Endothelial cell of umbilical vein (primary cell): Measurements from ENCODE around the gene ALDH4A1. TPM values are rescaled to one million over a fixed set of nuclear protein-coding genes. Genes with fewer than 3 reads are reported as not detected.

ENCODE experiments used
- BruUV-seq: library from RNA; stranded (reverse); fragments of 400-500 nt; replicated peaks from 2 replicates; lab custom pipeline; 2021; lab: Mats Ljungman, UMichigan
- CTCF ChIA-PET: fragments of 300-600, 350-600 bp; sonication (Branson Sonifier 250); formaldehyde crosslinking; loops from one replicate; lab custom pipeline; 2021; ENCODE audit warnings: antibody characterized with exemption, inconsistent platforms; lab: Charles Lee
- POLR2A ChIA-PET: fragments of 300-600, 350-600 bp; sonication (Branson Sonifier 250); formaldehyde crosslinking; loops from one replicate; lab custom pipeline; 2021; ENCODE audit warnings: antibody characterized with exemption, inconsistent platforms; lab: Charles Lee
- DNase-seq: peaks from one replicate; pipeline ENCODE4 v3.0.0-alpha.2; 2011; ENCODE audit warnings: low read depth, low spot score
- FAIRE-seq: peaks from 2 replicates; lab custom pipeline; 2011; peaks lifted over from hg19 to GRCh38; lab: Jason Lieb, UNC
- H2AFZ ChIP-seq: 2 replicates; pipeline ENCODE4 v1.6.0; 2012; ENCODE audit warnings: low read depth, low read length, control low read depth, inconsistent platforms
- H3K27ac ChIP-seq: 2 replicates; pipeline ENCODE4 v1.5.1; 2011; ENCODE audit warnings: low read depth, mild to moderate bottlenecking, control low read depth, low read length, moderate library complexity; ENCODE audit not compliant: insufficient read depth
- H3K27me3 ChIP-seq, 2 experiments: 2 replicates each; pipeline versions ENCODE4 v1.6.0 to v1.6.1; 2011; ENCODE audit warnings: low read length in 2 of 2, mixed read lengths in 1 of 2; ENCODE audit not compliant: control insufficient read depth in 2 of 2, insufficient read depth in 2 of 2
- H3K36me3 ChIP-seq, 2 experiments: 2 replicates in 1 of 2; 3 replicates in 1 of 2; pipeline ENCODE4 v1.5.1; 2011; ENCODE audit warnings: low read length in 2 of 2, mild to moderate bottlenecking in 1 of 2, moderate library complexity in 1 of 2; ENCODE audit not compliant: control insufficient read depth in 2 of 2, insufficient read depth in 2 of 2; ENCODE audit errors: extremely low read depth in 1 of 2
- H3K4me1 ChIP-seq: 3 replicates; pipeline ENCODE4 v1.5.1; 2011; ENCODE audit warnings: mild to moderate bottlenecking, low read length; ENCODE audit not compliant: control insufficient read depth, insufficient read depth; ENCODE audit errors: extremely low read depth
- H3K4me2 ChIP-seq: 2 replicates; pipeline ENCODE4 v1.6.1; 2011; ENCODE audit warnings: low read length, control low read depth, mixed read lengths; ENCODE audit not compliant: insufficient read depth
- H3K4me3 ChIP-seq, 3 experiments: fragments of 200-600 bp in 1 of 3; sonication (generic), shearing (Covaris generic) in 1 of 3; replicated peaks in 1 of 3; 2 replicates each; pipeline ENCODE4 v1.5.1; 2011 to 2016; ENCODE audit warnings: control low read depth in 3 of 3, low read length in 3 of 3, mild to moderate bottlenecking in 2 of 3, inconsistent platforms in 1 of 3, low read depth in 1 of 3, moderate library complexity in 1 of 3; ENCODE audit not compliant: insufficient read depth in 1 of 3
- H3K79me2 ChIP-seq: 2 replicates; pipeline ENCODE4 v1.6.0; 2012; ENCODE audit warnings: low read length, inconsistent platforms; ENCODE audit not compliant: control insufficient read depth, insufficient read depth
- H3K9ac ChIP-seq: replicated peaks from 2 replicates; pipeline ENCODE3; 2011; ENCODE audit warnings: low read length, control low read depth; ENCODE audit not compliant: insufficient read depth; ENCODE audit errors: extremely low read depth
- H3K9me1 ChIP-seq: replicated peaks from 3 replicates; pipeline ENCODE4 v1.6.0; 2011; ENCODE audit warnings: mild to moderate bottlenecking, low read length; ENCODE audit not compliant: control insufficient read depth, insufficient read depth; ENCODE audit errors: extremely low read depth
- H3K9me3 ChIP-seq: replicated peaks from 2 replicates; pipeline ENCODE4 v1.5.1; 2012; ENCODE audit warnings: low read length, inconsistent platforms; ENCODE audit not compliant: control insufficient read depth, insufficient read depth
- H4K20me1 ChIP-seq: replicated peaks from 2 replicates; pipeline ENCODE3; 2011; ENCODE audit warnings: mild to moderate bottlenecking, low read length; ENCODE audit not compliant: control insufficient read depth, insufficient read depth; ENCODE audit errors: extremely low read depth
- EZH2 ChIP-seq: IDR thresholded peaks from 2 replicates; pipeline ENCODE4 v1.6.1; 2012; ENCODE audit warnings: borderline replicate concordance, low read depth, mild to moderate bottlenecking, moderate library complexity, low read length, inconsistent platforms; ENCODE audit not compliant: severe bottlenecking
- FOS ChIP-seq: IDR thresholded peaks from 2 replicates; pipeline ENCODE4 v1.6.1; 2011; ENCODE audit warnings: mild to moderate bottlenecking, low read length, moderate library complexity, borderline replicate concordance; ENCODE audit not compliant: insufficient read depth
- GATA2 ChIP-seq: IDR thresholded peaks from 2 replicates; pipeline ENCODE4 v1.7.0; 2011; ENCODE audit warnings: low read depth, mild to moderate bottlenecking, moderate library complexity, mixed read lengths, low read length; ENCODE audit not compliant: insufficient read length, insufficient read depth
- JUN ChIP-seq: IDR thresholded peaks from 2 replicates; pipeline ENCODE4 v1.6.1; 2011; ENCODE audit warnings: borderline replicate concordance, low read depth; ENCODE audit not compliant: insufficient read length, insufficient read depth
- MYC ChIP-seq: IDR thresholded peaks from one replicate; pipeline ENCODE4 v1.6.1; 2011; ENCODE audit warnings: mild to moderate bottlenecking, low read depth, low read length
- POLR2A ChIP-seq: IDR thresholded peaks from 2 replicates; pipeline ENCODE4 v1.6.1; 2012; ENCODE audit warnings: low read depth, mild to moderate bottlenecking, control low read depth, low read length
- POLR2AphosphoS5 ChIP-seq: IDR thresholded peaks from 2 replicates; pipeline ENCODE4 v1.6.1; 2012; ENCODE audit warnings: low read depth, mild to moderate bottlenecking, control low read depth, low read length, moderate library complexity; ENCODE audit not compliant: insufficient read depth
- dilution Hi-C: fragments of 300-500 bp; cut with MboI; formaldehyde crosslinking; loops from one replicate; pipeline ENCODE4 v1.15.0; 2019; ENCODE audit warnings: low sequenced_read_pairs; ENCODE audit not compliant: extremely low pct_ligation_motif_present
- intact Hi-C: fragments of 100-400 bp; cut with micrococcal nuclease; formaldehyde crosslinking; loops from one replicate; pipeline ENCODE4 v1.10.0; 2022
- polyA plus RNA-seq, 4 experiments: library from polyadenylated mRNA; depleted of rRNA in 3 of 4; stranded (reverse) in 3 of 4; unstranded in 1 of 4; fragments of >200 nt; gene quantifications; 2 replicates each; pipeline versions ENCODE4 v1.2.1 to v1.2.3, GENCODE V29; 2011 to 2012; ENCODE audit warnings: missing spikeins in 1 of 4
- total RNA-seq: library from RNA; stranded (reverse); gene quantifications from 2 replicates; pipeline ENCODE4 v1.2.3, GENCODE V29; 2021
- TF ChIP-seq, protein P1 (sequence below): IDR thresholded peaks from 2 replicates; pipeline ENCODE4 v1.6.1; 2011; ENCODE audit not compliant: insufficient read depth, insufficient read length
- TF ChIP-seq, protein P2 (sequence below), 2 donors: IDR thresholded peaks; 1 replicate in 1 of 2; 2 replicates in 1 of 2; pipeline ENCODE4 v1.5.1; 2011; ENCODE audit warnings: low read length in 2 of 2, mild to moderate bottlenecking in 2 of 2, moderate library complexity in 2 of 2, control low read depth in 1 of 2, inconsistent platforms in 1 of 2, low read depth in 1 of 2; ENCODE audit not compliant: insufficient read depth in 1 of 2; ENCODE audit errors: extremely low read depth in 1 of 2

ALDH4A1 gene
- total and polyA plus RNA-seq, 2 donors (not counting 3 experiments of a cell fraction or from before 2014, with no cell fraction given): 17.4 to 18.5 TPM

DNA sequence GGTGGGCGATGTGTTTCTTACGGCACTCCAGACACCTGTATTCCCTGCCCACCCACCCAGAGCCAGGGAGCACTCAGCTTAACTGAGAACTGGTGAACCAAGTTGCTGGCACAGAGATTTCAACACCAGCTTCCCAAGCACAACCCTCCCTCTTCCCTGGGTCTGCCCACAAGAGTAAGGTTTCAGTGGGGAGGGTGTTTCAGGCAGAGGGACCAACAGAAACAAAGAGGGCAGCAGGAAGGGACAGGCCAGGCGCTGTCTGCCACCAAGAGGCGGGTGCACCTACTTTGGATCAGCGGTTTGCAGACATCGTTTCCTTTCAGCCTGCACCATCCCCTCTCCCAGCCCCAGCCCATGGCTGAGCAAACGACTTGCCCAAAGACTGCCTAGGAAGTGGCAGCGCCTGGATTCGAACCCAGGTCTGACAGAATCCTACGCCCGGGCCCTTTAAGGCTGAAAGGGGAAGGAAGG is 21.9 kb upstream of the ALDH4A1 start:
- intact Hi-C loops: no loop called here
- Histone ChIP-seq H3K4me1 (peaks cover 66% of the 10 kb centered on the region), H3K27me3 (no peaks in the 10 kb centered on the region), H3K9me3 (no peaks in the 10 kb centered on the region), H3K9ac (no peak overlapping the region), H3K4me3 (no peak overlapping the region), H3K4me2 (no peak overlapping the region), H3K27ac (peak overlapping the region; percentile 75), H3K9me1 (no peaks in the 10 kb centered on the region), H2AFZ (no peak overlapping the region), H4K20me1 (no peaks in the 10 kb centered on the region), H3K79me2 (peaks cover 56% of the 10 kb centered on the region), H3K36me3 (peaks cover 0 to 4% of the 10 kb centered on the region in 2 experiments)
- no TSS peak for BruUV-seq
- dilution Hi-C loops: no loop called here
- DNase-seq (peak; percentile 24), FAIRE-seq (no peak)
- TF ChIP-seq GATA2 (no peak), POLR2A (no peak), POLR2AphosphoS5 (no peak)
- ChIA-PET CTCF (interaction anchor here (0.5 to 8.4 kb wide), 12 partner anchors 10 to 993 kb away, joined by 3 to 135 read pairs (median 4); partner anchors contain the start of genes ALDH4A1 and IFFO2), POLR2A (interaction anchor here (1.5 kb wide), 1 partner anchor 11 kb away, joined by 7 read pairs; no protein-coding TSS in a partner anchor)

DNA sequence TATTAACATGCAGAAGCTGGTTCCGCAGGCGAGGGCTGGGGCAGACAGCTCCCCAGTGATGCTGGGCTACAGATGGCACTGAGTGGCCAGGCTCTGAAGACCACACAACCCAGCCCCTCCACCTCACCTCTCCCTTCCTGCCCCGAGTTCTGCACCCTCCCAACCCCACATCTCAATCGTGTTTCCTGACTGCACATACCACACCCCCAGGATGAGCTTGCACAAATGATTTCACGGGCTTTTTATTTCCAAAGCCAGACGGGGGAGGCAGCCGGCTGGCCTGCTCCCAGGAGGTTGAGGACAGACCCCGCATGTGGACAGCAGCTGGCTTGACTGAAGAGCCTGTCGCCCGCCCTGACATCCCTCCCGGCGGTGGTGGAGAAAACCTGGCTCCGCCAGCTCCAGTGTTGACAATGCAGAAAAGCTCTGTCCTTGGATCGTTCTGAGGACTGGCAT is 21.4 kb upstream of the ALDH4A1 start:
- Histone ChIP-seq H4K20me1 (no peaks in the 10 kb centered on the region), H3K9me1 (no peaks in the 10 kb centered on the region), H3K4me2 (no peak overlapping the region), H3K36me3 (peaks cover 0 to 4% of the 10 kb centered on the region in 2 experiments), H3K79me2 (peaks cover 51% of the 10 kb centered on the region), H3K27ac (peak overlapping the region; percentile 75), H3K9me3 (no peaks in the 10 kb centered on the region), H3K9ac (no peak overlapping the region), H3K4me3 (no peak overlapping the region), H3K27me3 (no peaks in the 10 kb centered on the region), H3K4me1 (peaks cover 64% of the 10 kb centered on the region), H2AFZ (no peak overlapping the region)
- BruUV-seq: no TSS peak
- intact Hi-C loops: no loop called here
- POLR2A ChIA-PET: interaction anchor here (1.5 kb wide), 1 partner anchor 10 kb away, joined by 7 read pairs; no protein-coding TSS in a partner anchor
- FAIRE-seq: peak; percentile 66
- CTCF ChIA-PET: interaction anchor here (0.5 to 8.4 kb wide), 12 partner anchors 9 to 994 kb away, joined by 3 to 135 read pairs (median 4); partner anchors contain the start of genes ALDH4A1 and IFFO2
- dilution Hi-C loops: no loop called here
- TF ChIP-seq POLR2A: no peak
- TF ChIP-seq JUN: no peak
- TF ChIP-seq GATA2: no peak
- TF ChIP-seq, protein P1, sequence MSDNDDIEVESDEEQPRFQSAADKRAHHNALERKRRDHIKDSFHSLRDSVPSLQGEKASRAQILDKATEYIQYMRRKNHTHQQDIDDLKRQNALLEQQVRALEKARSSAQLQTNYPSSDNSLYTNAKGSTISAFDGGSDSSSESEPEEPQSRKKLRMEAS: no peak
- TF ChIP-seq MYC: no peak
- no peak for TF ChIP-seq EZH2
- no peak for TF ChIP-seq POLR2AphosphoS5
- no peak for TF ChIP-seq FOS
- TF ChIP-seq, protein P2, sequence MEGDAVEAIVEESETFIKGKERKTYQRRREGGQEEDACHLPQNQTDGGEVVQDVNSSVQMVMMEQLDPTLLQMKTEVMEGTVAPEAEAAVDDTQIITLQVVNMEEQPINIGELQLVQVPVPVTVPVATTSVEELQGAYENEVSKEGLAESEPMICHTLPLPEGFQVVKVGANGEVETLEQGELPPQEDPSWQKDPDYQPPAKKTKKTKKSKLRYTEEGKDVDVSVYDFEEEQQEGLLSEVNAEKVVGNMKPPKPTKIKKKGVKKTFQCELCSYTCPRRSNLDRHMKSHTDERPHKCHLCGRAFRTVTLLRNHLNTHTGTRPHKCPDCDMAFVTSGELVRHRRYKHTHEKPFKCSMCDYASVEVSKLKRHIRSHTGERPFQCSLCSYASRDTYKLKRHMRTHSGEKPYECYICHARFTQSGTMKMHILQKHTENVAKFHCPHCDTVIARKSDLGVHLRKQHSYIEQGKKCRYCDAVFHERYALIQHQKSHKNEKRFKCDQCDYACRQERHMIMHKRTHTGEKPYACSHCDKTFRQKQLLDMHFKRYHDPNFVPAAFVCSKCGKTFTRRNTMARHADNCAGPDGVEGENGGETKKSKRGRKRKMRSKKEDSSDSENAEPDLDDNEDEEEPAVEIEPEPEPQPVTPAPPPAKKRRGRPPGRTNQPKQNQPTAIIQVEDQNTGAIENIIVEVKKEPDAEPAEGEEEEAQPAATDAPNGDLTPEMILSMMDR (IDR thresholded peaks at IDR 0.05; ENCODE audit: extremely low read depth in 1 of 2, insufficient read depth in 1 of 2, low read depth in 1 of 2, low read length in 2 of 2): no peak
- DNase-seq: no peak
